Liver (tissue), 9 donors: ENCODE results near the gene RUSC2. TPM values are rescaled to one million over a fixed set of nuclear protein-coding genes. Genes with fewer than 3 reads are reported as not detected.
A peak's percentile ranks its signal among the peaks of the same experiment; 100 is the strongest.

ENCODE experiments used
- DNase-seq: peaks from one replicate; pipeline ENCODE4 v3.0.0-alpha.2; 2017; ENCODE audit warnings: low spot score
- H3K27ac ChIP-seq, 2 donors: one replicate each; pipeline ENCODE4 v1.7.0; 2013; ENCODE audit warnings: inconsistent platforms in 2 of 2, low read length in 2 of 2, control low read depth in 1 of 2, low read depth in 1 of 2, mild to moderate bottlenecking in 1 of 2
- H3K27me3 ChIP-seq, 4 donors: one replicate each; pipeline versions ENCODE4 v1.6.1 to v1.7.0; 2013; ENCODE audit warnings: low read length in 3 of 4, inconsistent platforms in 1 of 4, mild to moderate bottlenecking in 1 of 4, moderate library complexity in 1 of 4; ENCODE audit not compliant: control insufficient read depth in 4 of 4, insufficient read depth in 4 of 4
- H3K36me3 ChIP-seq, 4 donors: one replicate each; pipeline versions ENCODE4 v1.6.1 to v1.7.0; 2013; ENCODE audit warnings: low read length in 3 of 4, mild to moderate bottlenecking in 3 of 4, low read depth in 1 of 4, moderate library complexity in 1 of 4; ENCODE audit not compliant: control insufficient read depth in 4 of 4, insufficient read depth in 3 of 4
- H3K4me1 ChIP-seq, 4 donors: one replicate each; pipeline versions ENCODE4 v1.6.1 to v1.7.0; 2013; ENCODE audit warnings: low read length in 3 of 4, mild to moderate bottlenecking in 3 of 4, moderate library complexity in 1 of 4; ENCODE audit not compliant: control insufficient read depth in 4 of 4, insufficient read depth in 4 of 4
- H3K4me3 ChIP-seq, 3 donors: one replicate each; pipeline versions ENCODE4 v1.6.1 to v1.7.0; 2013; ENCODE audit warnings: low read length in 3 of 3, control low read depth in 1 of 3, low read depth in 1 of 3, mild to moderate bottlenecking in 1 of 3
- H3K9ac ChIP-seq, 2 donors: one replicate each; pipeline ENCODE4 v1.7.0; 2013; ENCODE audit warnings: low read length in 2 of 2, mild to moderate bottlenecking in 2 of 2, moderate library complexity in 2 of 2, control low read depth in 1 of 2, low read depth in 1 of 2
- H3K9me3 ChIP-seq, 4 donors: one replicate each; pipeline versions ENCODE4 v1.6.1 to v1.7.0; 2013; ENCODE audit warnings: low read length in 3 of 4; ENCODE audit not compliant: control insufficient read depth in 4 of 4
- EGR1 ChIP-seq, 2 donors: IDR thresholded peaks; 2 replicates each; pipeline ENCODE4 v1.6.1; 2016 to 2018; ENCODE audit warnings: antibody characterized with exemption in 2 of 2, low read depth in 2 of 2
- FOXA1 ChIP-seq: IDR thresholded peaks from 2 replicates; pipeline ENCODE4 v1.6.1; 2016; ENCODE audit warnings: antibody characterized with exemption
- FOXA2 ChIP-seq: IDR thresholded peaks from 2 replicates; pipeline ENCODE4 v1.6.1; 2016; ENCODE audit warnings: antibody characterized with exemption
- GABPA ChIP-seq, 2 donors: IDR thresholded peaks in 1 of 2; conservative IDR thresholded peaks in 1 of 2; 2 replicates each; pipeline ENCODE4 v1.6.1; 2016; ENCODE audit warnings: antibody characterized with exemption in 2 of 2, mild to moderate bottlenecking in 1 of 2, moderate library complexity in 1 of 2
- HNF4A ChIP-seq, 2 donors: conservative IDR thresholded peaks; 2 replicates each; pipeline ENCODE4 v1.6.1; 2016; ENCODE audit warnings: antibody characterized with exemption in 2 of 2, mild to moderate bottlenecking in 2 of 2
- HNF4G ChIP-seq: IDR thresholded peaks from 2 replicates; pipeline ENCODE4 v1.6.1; 2016; ENCODE audit warnings: antibody characterized with exemption
- JUND ChIP-seq, 2 donors: IDR thresholded peaks; 2 replicates each; pipeline ENCODE4 v1.6.1; 2016; ENCODE audit warnings: antibody characterized with exemption in 2 of 2
- NR2F2 ChIP-seq: IDR thresholded peaks from 2 replicates; pipeline ENCODE4 v1.6.1; 2016; ENCODE audit warnings: antibody characterized with exemption
- RAD21 ChIP-seq, 2 donors: IDR thresholded peaks; 2 replicates each; pipeline ENCODE4 v1.6.1; 2016; ENCODE audit warnings: antibody characterized with exemption in 2 of 2, mild to moderate bottlenecking in 2 of 2
- RXRA ChIP-seq, 2 donors: IDR thresholded peaks; 2 replicates each; pipeline ENCODE4 v1.6.1; 2017 to 2018; ENCODE audit warnings: antibody characterized with exemption in 2 of 2, mild to moderate bottlenecking in 1 of 2
- SP1 ChIP-seq: IDR thresholded peaks from 2 replicates; pipeline ENCODE4 v1.6.1; 2018; ENCODE audit warnings: antibody characterized with exemption, mild to moderate bottlenecking
- TAF1 ChIP-seq: conservative IDR thresholded peaks from 2 replicates; pipeline ENCODE4 v1.6.1; 2016; ENCODE audit warnings: antibody characterized with exemption, mild to moderate bottlenecking
- YY1 ChIP-seq: IDR thresholded peaks from 2 replicates; pipeline ENCODE4 v1.6.1; 2016; ENCODE audit warnings: antibody characterized with exemption, mild to moderate bottlenecking
- WGBS: extraction: QIAGEN DNeasy Blood & Tissue Kit; methylation state at CpG from one replicate; pipeline ENCODE4 v1.1.7; 2013; 5-methylcytosine and 5-hydroxymethylcytosine counted together
- polyA plus RNA-seq, 2 donors: library from polyadenylated mRNA; stranded (reverse) in 1 of 2; unstranded in 1 of 2; fragments of 200-250 nt in 1 of 2; fragments of >200 nt in 1 of 2; fragmentation: Nextera tagmentation in 1 of 2; extraction: Ambion mirVana in 1 of 2; gene quantifications; one replicate each; pipeline versions ENCODE4 v1.2.1 to v1.2.3, GENCODE V29; 2013 to 2015
- total RNA-seq, 2 donors: library from RNA; depleted of rRNA; stranded (reverse); fragments of >200 nt; gene quantifications; one replicate each; pipeline ENCODE4 v1.2.3, GENCODE V29; 2014
- TF ChIP-seq, protein P1 (sequence below): IDR thresholded peaks from 2 replicates; pipeline ENCODE4 v1.6.1; 2016; ENCODE audit warnings: antibody characterized with exemption, mild to moderate bottlenecking
- TF ChIP-seq, protein P2 (sequence below): IDR thresholded peaks from 2 replicates; pipeline ENCODE4 v1.6.1; 2016; ENCODE audit warnings: antibody characterized with exemption
- TF ChIP-seq, protein P3 (sequence below): IDR thresholded peaks from 2 replicates; pipeline ENCODE4 v1.6.1; 2016; ENCODE audit warnings: antibody characterized with exemption
- TF ChIP-seq, protein P4 (sequence below): fragments of 150-350 bp; IDR thresholded peaks from 2 replicates; pipeline ENCODE4 v1.5.1; 2017; ENCODE audit warnings: improper control_type of control experiment, low read depth, low read length; ENCODE audit not compliant: missing input control
- TF ChIP-seq, protein P5 (sequence below): IDR thresholded peaks from 2 replicates; pipeline ENCODE4 v1.6.1; 2016; ENCODE audit warnings: antibody characterized with exemption
- donor health status: healthy.
- donor health status: healthy.
- donor health status: healthy.
- donor health status: healthy.
- donor health status: healthy.

The RUSC2 gene
- total and polyA plus RNA-seq, 4 donors: 2.1 to 6.3 (median 4.3) TPM

GRCh38 chr9:35518225-35518821, 28.4 kb downstream of the RUSC2 start:
- TF ChIP-seq EGR1 (IDR thresholded peaks at IDR 0.05; ENCODE audit: low read depth in 2 of 2) (no peak), FOXA1 (no peak), RXRA (IDR thresholded peaks at IDR 0.05) (peak; percentile 14 to 33), HNF4G (no peak), JUND (IDR thresholded peaks at IDR 0.05) (no peak), NR2F2 (no peak), HNF4A (conservative IDR thresholded peaks at IDR 0.05) (peak in 1 of 2 donors; percentile 20), FOXA2 (peak; percentile 16), YY1 (no peak), RAD21 (IDR thresholded peaks at IDR 0.05) (no peak), GABPA (IDR thresholded peaks at IDR 0.05 in 1 of 2, conservative IDR thresholded peaks at IDR 0.05 in 1 of 2) (no peak), TAF1 (no peak), SP1 (peak; percentile 67)
- TF ChIP-seq, protein P1, sequence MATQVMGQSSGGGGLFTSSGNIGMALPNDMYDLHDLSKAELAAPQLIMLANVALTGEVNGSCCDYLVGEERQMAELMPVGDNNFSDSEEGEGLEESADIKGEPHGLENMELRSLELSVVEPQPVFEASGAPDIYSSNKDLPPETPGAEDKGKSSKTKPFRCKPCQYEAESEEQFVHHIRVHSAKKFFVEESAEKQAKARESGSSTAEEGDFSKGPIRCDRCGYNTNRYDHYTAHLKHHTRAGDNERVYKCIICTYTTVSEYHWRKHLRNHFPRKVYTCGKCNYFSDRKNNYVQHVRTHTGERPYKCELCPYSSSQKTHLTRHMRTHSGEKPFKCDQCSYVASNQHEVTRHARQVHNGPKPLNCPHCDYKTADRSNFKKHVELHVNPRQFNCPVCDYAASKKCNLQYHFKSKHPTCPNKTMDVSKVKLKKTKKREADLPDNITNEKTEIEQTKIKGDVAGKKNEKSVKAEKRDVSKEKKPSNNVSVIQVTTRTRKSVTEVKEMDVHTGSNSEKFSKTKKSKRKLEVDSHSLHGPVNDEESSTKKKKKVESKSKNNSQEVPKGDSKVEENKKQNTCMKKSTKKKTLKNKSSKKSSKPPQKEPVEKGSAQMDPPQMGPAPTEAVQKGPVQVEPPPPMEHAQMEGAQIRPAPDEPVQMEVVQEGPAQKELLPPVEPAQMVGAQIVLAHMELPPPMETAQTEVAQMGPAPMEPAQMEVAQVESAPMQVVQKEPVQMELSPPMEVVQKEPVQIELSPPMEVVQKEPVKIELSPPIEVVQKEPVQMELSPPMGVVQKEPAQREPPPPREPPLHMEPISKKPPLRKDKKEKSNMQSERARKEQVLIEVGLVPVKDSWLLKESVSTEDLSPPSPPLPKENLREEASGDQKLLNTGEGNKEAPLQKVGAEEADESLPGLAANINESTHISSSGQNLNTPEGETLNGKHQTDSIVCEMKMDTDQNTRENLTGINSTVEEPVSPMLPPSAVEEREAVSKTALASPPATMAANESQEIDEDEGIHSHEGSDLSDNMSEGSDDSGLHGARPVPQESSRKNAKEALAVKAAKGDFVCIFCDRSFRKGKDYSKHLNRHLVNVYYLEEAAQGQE: peak; percentile 17
- TF ChIP-seq, protein P2, sequence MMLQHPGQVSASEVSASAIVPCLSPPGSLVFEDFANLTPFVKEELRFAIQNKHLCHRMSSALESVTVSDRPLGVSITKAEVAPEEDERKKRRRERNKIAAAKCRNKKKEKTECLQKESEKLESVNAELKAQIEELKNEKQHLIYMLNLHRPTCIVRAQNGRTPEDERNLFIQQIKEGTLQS: no peak
- TF ChIP-seq, protein P3, sequence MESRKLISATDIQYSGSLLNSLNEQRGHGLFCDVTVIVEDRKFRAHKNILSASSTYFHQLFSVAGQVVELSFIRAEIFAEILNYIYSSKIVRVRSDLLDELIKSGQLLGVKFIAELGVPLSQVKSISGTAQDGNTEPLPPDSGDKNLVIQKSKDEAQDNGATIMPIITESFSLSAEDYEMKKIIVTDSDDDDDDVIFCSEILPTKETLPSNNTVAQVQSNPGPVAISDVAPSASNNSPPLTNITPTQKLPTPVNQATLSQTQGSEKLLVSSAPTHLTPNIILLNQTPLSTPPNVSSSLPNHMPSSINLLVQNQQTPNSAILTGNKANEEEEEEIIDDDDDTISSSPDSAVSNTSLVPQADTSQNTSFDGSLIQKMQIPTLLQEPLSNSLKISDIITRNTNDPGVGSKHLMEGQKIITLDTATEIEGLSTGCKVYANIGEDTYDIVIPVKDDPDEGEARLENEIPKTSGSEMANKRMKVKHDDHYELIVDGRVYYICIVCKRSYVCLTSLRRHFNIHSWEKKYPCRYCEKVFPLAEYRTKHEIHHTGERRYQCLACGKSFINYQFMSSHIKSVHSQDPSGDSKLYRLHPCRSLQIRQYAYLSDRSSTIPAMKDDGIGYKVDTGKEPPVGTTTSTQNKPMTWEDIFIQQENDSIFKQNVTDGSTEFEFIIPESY: no peak
- TF ChIP-seq, protein P4, sequence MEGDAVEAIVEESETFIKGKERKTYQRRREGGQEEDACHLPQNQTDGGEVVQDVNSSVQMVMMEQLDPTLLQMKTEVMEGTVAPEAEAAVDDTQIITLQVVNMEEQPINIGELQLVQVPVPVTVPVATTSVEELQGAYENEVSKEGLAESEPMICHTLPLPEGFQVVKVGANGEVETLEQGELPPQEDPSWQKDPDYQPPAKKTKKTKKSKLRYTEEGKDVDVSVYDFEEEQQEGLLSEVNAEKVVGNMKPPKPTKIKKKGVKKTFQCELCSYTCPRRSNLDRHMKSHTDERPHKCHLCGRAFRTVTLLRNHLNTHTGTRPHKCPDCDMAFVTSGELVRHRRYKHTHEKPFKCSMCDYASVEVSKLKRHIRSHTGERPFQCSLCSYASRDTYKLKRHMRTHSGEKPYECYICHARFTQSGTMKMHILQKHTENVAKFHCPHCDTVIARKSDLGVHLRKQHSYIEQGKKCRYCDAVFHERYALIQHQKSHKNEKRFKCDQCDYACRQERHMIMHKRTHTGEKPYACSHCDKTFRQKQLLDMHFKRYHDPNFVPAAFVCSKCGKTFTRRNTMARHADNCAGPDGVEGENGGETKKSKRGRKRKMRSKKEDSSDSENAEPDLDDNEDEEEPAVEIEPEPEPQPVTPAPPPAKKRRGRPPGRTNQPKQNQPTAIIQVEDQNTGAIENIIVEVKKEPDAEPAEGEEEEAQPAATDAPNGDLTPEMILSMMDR: no peak
- TF ChIP-seq, protein P5, sequence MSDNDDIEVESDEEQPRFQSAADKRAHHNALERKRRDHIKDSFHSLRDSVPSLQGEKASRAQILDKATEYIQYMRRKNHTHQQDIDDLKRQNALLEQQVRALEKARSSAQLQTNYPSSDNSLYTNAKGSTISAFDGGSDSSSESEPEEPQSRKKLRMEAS: no peak
- H3K4me3 ChIP-seq: no peak overlapping the region
- peaks cover 22 to 47% (median 40%) of the 10 kb centered on the region in 4 donors for H3K4me1 ChIP-seq
- 47% methylated on average over 4 of the region's 4 CpGs for WGBS
- H3K9ac ChIP-seq: no peak overlapping the region
- DNase-seq: no peak
- H3K9me3 ChIP-seq: no peaks in the 10 kb centered on the region
- no peaks in the 10 kb centered on the region for H3K27me3 ChIP-seq
- H3K36me3 ChIP-seq: no peaks in the 10 kb centered on the region
- peak overlapping the region; percentile 55 to 57 for H3K27ac ChIP-seq
